ENCODE results near the gene CGB1. TPM values are rescaled to one million over a fixed set of nuclear protein-coding genes. Genes with fewer than 3 reads are reported as not detected.
A peak's percentile ranks its signal among the peaks of the same experiment; 100 is the strongest.
"Not testable (repeated sequence)": the region's sequence is repeated elsewhere in the genome, so short reads cannot be mapped to it uniquely, and the experiment has no call there.

CGB1 gene
- total and polyA plus RNA-seq, 2 donors (not counting 3 experiments of a cell fraction or from before 2014, with no cell fraction given) = not detected

DNA sequence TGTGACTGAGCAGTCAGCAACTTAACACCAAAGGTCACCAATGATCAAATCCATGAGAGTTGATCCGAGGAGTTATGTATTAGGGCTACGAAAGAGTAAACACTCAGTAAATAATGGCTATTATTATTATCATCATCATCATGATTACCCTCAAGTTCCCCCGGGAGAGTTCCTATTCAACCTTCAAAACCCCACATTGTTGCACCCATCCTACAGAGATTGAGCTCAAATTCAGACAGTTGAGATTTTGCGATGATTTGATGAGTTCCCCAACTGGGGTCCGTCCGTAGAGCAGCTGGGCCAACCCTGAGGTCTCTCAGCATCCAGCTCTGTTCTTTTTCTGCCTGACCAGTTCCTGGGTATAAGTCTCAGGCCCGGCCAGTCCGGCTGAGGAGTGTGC lies 1.4 kb upstream of the CGB1 start:
- H3K4me3 ChIP-seq (replicated peaks in 1 of 3; ENCODE audit: insufficient read depth in 1 of 3, low read depth in 1 of 3, low read length in 3 of 3); H3K4me2 ChIP-seq (ENCODE audit: insufficient read depth, low read length); H3K27me3 ChIP-seq (ENCODE audit: control insufficient read depth in 2 of 2, insufficient read depth in 2 of 2, low read length in 2 of 2); H4K20me1 ChIP-seq (replicated peaks; ENCODE audit: control insufficient read depth, extremely low read depth, insufficient read depth, low read length); H3K79me2 ChIP-seq (ENCODE audit: control insufficient read depth, insufficient read depth, low read length); intact Hi-C loops (cut with micrococcal nuclease); BruUV-seq (replicated peaks); POLR2A ChIA-PET; H3K36me3 ChIP-seq (ENCODE audit: control insufficient read depth in 2 of 2, extremely low read depth in 1 of 2, insufficient read depth in 2 of 2, low read length in 2 of 2); CTCF ChIA-PET; H3K27ac ChIP-seq (ENCODE audit: insufficient read depth, low read depth, low read length); H3K9ac ChIP-seq (replicated peaks; ENCODE audit: extremely low read depth, insufficient read depth, low read length); H2AFZ ChIP-seq (ENCODE audit: low read depth, low read length); DNase-seq (ENCODE audit: low read depth, low spot score); dilution Hi-C loops (cut with MboI; ENCODE audit: extremely low pct_ligation_motif_present, low sequenced_read_pairs); FAIRE-seq; H3K9me3 ChIP-seq (replicated peaks; ENCODE audit: control insufficient read depth, insufficient read depth, low read length); H3K9me1 ChIP-seq (replicated peaks; ENCODE audit: control insufficient read depth, extremely low read depth, insufficient read depth, low read length); H3K4me1 ChIP-seq (ENCODE audit: control insufficient read depth, extremely low read depth, insufficient read depth, low read length): not testable (repeated sequence)

DNA sequence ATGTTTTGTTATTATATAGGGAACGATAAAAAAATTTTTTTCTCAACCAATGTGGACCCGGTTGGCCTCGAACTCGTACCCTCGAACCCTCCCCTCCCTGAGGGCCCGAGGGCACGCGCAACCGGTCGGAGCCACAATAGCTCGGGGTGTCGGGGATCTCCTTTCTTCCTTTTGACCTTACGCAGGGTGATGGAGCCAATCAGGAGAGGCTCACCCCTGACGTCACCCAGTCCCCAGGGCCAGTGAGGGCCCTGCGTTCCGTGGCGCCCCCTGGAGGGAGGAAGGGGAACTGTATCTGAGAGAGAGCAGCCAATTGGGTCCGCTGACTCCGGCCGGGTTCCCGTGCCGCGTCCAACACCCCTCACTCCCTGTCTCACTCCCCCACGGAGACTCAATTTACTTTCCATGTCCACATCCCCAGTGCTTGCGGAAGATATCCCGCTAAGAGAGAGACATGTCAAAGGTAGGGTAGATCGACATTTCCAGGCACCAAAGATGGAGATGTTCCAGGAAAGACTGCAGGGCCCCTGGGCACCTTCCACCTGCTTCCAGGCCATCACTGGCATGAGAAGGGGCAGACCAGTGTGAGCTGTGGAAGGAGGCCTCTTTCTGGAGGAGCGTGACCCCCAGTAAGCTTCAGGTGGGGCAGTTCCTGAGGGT lies 4.9 kb downstream of the CGB1 start, which contains the start of gene CGB2:
TSS of gene CGB2 (plus strand) at position 249 of the 660 bp plus-strand sequence. CDS start at position 455, 206 bp downstream.
- intact Hi-C loops (cut with micrococcal nuclease); H4K20me1 ChIP-seq (replicated peaks; ENCODE audit: control insufficient read depth, extremely low read depth, insufficient read depth, low read length); H3K27ac ChIP-seq (ENCODE audit: insufficient read depth, low read depth, low read length); DNase-seq (ENCODE audit: low read depth, low spot score); H3K27me3 ChIP-seq (ENCODE audit: control insufficient read depth in 2 of 2, insufficient read depth in 2 of 2, low read length in 2 of 2); H3K4me3 ChIP-seq (replicated peaks in 1 of 3; ENCODE audit: insufficient read depth in 1 of 3, low read depth in 1 of 3, low read length in 3 of 3); dilution Hi-C loops (cut with MboI; ENCODE audit: extremely low pct_ligation_motif_present, low sequenced_read_pairs); H3K79me2 ChIP-seq (ENCODE audit: control insufficient read depth, insufficient read depth, low read length); BruUV-seq (replicated peaks); POLR2A ChIA-PET; H2AFZ ChIP-seq (ENCODE audit: low read depth, low read length); H3K9me1 ChIP-seq (replicated peaks; ENCODE audit: control insufficient read depth, extremely low read depth, insufficient read depth, low read length); H3K9ac ChIP-seq (replicated peaks; ENCODE audit: extremely low read depth, insufficient read depth, low read length); H3K4me2 ChIP-seq (ENCODE audit: insufficient read depth, low read length); H3K9me3 ChIP-seq (replicated peaks; ENCODE audit: control insufficient read depth, insufficient read depth, low read length); H3K36me3 ChIP-seq (ENCODE audit: control insufficient read depth in 2 of 2, extremely low read depth in 1 of 2, insufficient read depth in 2 of 2, low read length in 2 of 2); H3K4me1 ChIP-seq (ENCODE audit: control insufficient read depth, extremely low read depth, insufficient read depth, low read length); FAIRE-seq: not testable (repeated sequence)
- CTCF ChIA-PET = interaction anchor here (1.0 kb wide), 1 partner anchor 12 kb away, joined by 3 read pairs; no protein-coding TSS in a partner anchor
- TF ChIP-seq, protein P1, sequence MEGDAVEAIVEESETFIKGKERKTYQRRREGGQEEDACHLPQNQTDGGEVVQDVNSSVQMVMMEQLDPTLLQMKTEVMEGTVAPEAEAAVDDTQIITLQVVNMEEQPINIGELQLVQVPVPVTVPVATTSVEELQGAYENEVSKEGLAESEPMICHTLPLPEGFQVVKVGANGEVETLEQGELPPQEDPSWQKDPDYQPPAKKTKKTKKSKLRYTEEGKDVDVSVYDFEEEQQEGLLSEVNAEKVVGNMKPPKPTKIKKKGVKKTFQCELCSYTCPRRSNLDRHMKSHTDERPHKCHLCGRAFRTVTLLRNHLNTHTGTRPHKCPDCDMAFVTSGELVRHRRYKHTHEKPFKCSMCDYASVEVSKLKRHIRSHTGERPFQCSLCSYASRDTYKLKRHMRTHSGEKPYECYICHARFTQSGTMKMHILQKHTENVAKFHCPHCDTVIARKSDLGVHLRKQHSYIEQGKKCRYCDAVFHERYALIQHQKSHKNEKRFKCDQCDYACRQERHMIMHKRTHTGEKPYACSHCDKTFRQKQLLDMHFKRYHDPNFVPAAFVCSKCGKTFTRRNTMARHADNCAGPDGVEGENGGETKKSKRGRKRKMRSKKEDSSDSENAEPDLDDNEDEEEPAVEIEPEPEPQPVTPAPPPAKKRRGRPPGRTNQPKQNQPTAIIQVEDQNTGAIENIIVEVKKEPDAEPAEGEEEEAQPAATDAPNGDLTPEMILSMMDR (IDR thresholded peaks at IDR 0.05; ENCODE audit: extremely low read depth in 1 of 2, insufficient read depth in 1 of 2, low read depth in 1 of 2, low read length in 2 of 2) = peak; percentile 27 to 31

DNA sequence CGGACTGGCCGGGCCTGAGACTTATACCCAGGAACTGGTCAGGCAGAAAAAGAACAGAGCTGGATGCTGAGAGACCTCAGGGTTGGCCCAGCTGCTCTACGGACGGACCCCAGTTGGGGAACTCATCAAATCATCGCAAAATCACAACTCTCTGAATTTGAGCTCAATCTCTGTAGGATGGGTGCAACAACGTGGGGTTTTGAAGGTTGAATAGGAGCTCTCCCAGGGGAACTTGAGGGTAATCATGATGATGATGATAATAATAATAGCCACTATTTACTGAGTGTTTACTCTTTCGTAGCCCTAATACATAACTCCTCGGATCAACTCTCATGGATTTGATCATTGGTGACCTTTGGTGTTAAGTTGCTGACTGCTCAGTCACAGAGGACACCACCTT lies 6.4 kb downstream of the CGB1 start:
- DNase-seq (ENCODE audit: low read depth, low spot score); H3K79me2 ChIP-seq (ENCODE audit: control insufficient read depth, insufficient read depth, low read length); H4K20me1 ChIP-seq (replicated peaks; ENCODE audit: control insufficient read depth, extremely low read depth, insufficient read depth, low read length); intact Hi-C loops (cut with micrococcal nuclease); POLR2A ChIA-PET; H3K27ac ChIP-seq (ENCODE audit: insufficient read depth, low read depth, low read length); H3K36me3 ChIP-seq (ENCODE audit: control insufficient read depth in 2 of 2, extremely low read depth in 1 of 2, insufficient read depth in 2 of 2, low read length in 2 of 2); CTCF ChIA-PET; H2AFZ ChIP-seq (ENCODE audit: low read depth, low read length); dilution Hi-C loops (cut with MboI; ENCODE audit: extremely low pct_ligation_motif_present, low sequenced_read_pairs); H3K9me3 ChIP-seq (replicated peaks; ENCODE audit: control insufficient read depth, insufficient read depth, low read length); H3K4me2 ChIP-seq (ENCODE audit: insufficient read depth, low read length); H3K4me1 ChIP-seq (ENCODE audit: control insufficient read depth, extremely low read depth, insufficient read depth, low read length); BruUV-seq (replicated peaks); H3K9ac ChIP-seq (replicated peaks; ENCODE audit: extremely low read depth, insufficient read depth, low read length); H3K27me3 ChIP-seq (ENCODE audit: control insufficient read depth in 2 of 2, insufficient read depth in 2 of 2, low read length in 2 of 2); H3K4me3 ChIP-seq (replicated peaks in 1 of 3; ENCODE audit: insufficient read depth in 1 of 3, low read depth in 1 of 3, low read length in 3 of 3); FAIRE-seq; H3K9me1 ChIP-seq (replicated peaks; ENCODE audit: control insufficient read depth, extremely low read depth, insufficient read depth, low read length): not testable (repeated sequence)

Measured in endothelial cell of umbilical vein (primary cell).